HG02642 (cell line): Measurements from ENCODE around the gene MARCHF3.
"Not testable (repeated sequence)": the region's sequence is repeated elsewhere in the genome, so short reads cannot be mapped to it uniquely, and the experiment has no call there.

Source experiments
- ATAC-seq: cut with Tn5 transposase; IDR thresholded peaks from one replicate; pipeline ENCODE4 v1.9.1; 2021; ENCODE audit warnings: mild to moderate bottlenecking; ENCODE audit not compliant: unreplicated experiment, poor library complexity

MARCHF3 gene

DNA sequence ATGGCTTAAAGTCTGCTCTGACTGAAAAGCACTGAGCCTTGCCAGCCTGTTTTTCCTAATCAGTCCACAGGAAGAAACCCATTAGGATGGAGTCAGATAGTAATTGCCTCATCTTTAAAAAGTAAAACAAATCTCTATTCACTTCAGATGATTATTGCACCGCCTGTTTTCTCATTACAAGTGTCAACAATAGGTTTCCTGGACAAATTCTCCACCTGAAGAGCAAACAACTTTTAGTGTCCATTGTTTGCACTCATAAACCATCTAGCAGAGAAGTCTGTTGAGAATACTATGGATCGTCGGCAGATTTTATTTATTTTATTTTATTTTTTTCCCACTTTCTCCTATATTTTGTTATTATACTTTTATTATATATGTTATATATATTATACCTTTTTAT is 22.7 kb upstream of the MARCHF3 start:
- ATAC-seq = no peak

DNA sequence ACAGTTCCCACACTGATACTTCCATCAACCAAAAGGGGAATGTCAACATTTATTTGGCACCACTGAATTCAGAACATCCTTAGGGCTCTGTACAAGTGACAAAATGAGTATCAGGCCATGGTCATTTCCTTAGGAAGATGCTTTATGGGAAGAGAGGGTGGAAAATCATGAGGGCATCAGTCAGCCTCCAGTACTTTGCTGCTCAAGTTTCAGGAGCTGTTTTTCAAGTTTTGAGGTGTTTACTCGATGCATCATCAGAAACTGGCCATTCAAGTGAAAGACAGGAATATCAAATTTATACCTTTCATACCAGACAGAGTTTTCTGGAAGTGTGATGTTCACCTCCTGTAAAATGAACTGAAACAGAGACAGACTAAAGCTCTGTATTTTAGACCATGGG is 21.2 kb upstream of the MARCHF3 start:
- ATAC-seq = no peak

DNA sequence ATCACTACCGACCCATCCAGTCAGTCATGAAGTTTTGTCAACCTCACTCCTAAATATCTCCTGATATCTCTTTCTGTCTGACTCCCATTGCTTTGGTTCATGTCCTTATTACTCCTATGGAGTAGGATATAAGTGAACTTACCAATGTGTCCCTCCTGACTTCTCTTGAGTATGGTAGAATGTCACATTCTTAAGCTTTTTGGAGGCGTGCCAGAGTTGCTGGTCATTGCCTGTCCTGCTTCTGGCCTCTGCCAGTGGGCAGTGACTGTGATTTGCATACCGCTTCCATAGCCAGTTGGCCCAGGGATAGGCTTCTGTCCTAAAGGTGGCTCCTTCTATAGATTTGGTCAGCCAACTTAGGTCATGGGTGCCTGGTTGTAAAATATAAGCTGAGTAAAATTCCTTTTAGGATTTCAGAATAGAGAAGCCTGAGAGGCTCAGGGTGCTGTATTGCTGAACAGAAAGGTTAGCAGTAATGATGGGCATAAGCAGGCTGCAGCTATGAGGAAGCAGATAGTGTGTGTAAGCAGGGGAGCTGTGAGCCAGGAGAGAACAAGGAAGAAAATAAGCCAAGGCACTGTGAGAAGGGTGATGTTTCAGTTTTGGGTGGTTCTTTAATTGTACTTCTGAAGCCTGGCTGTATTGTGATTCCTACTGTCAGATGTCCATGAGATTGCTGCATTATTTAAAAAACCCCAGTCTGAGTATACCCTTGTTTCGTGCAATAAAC is 16.1 kb upstream of the MARCHF3 start:
- no peak for ATAC-seq

DNA sequence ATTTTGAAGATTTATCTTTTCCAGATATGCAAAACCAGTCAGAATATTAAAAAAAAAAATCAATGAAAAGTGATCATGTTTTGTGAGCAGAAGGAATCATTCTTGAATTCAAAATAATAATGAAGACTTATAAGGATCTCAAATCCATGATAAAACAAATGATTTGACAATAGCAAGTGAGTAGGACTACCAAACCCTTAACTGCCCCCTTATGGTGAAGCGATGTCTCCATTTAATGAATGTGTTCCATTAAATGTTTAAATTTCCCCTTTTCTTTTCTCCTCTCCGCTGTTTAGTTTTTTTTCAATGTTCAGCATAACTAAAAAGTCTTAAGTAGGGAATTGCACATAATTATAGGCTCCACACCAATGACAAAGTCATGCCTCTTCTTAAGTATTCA is 12.2 kb upstream of the MARCHF3 start:
- no peak for ATAC-seq

DNA sequence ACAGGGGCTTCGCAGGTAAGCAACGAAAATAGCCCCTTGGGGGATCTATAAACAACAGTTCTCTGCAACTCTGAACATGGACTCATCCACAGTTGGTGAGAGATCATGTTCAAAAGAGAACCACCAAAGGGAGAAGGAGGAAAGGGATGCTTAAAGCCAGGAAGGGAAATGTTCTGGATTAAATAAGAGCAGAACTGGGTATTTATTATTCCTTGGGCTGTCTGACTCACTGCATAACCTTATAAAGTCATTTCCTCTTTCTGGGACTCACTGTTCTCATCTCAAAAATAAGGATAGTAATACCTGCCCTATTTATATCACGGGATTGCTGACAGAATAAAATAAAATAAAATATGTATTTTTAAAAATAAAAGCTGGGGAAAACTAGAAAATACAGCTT is 11.2 kb upstream of the MARCHF3 start:
- ATAC-seq = no peak

DNA sequence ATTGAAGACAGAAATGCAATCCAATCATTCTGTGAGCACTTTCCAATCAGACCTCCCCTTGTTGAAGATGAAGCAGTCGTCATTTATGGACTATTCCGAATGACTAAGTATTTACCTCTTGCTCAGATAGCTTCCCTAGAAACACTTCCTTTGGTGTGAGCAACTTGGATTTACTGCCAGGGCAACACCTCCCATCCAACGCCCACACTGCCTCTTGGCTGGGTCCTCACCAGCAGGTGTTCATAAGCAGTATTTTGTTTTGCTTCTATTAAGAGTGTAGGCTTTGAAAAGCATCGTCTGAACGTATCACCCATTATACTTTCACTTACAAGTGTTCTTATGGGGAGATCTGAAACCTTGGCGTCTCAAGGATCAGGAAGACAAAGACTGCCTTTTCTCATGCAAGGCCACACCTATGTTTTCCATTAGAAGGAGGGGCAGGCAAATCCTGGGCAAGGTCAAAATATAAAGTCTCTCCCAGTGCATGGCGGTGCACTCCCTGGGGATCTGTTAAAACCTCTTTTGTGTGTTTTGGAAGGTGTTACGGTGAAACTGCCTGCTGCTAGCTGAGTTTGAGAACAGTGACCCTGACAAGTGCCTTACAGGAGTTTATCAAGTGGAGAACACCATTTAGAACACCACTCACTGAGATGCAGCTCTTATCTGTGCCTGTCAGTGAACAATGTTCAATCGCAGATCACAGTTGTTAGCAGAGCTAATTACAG is 10.6 kb upstream of the MARCHF3 start:
- no peak for ATAC-seq

DNA sequence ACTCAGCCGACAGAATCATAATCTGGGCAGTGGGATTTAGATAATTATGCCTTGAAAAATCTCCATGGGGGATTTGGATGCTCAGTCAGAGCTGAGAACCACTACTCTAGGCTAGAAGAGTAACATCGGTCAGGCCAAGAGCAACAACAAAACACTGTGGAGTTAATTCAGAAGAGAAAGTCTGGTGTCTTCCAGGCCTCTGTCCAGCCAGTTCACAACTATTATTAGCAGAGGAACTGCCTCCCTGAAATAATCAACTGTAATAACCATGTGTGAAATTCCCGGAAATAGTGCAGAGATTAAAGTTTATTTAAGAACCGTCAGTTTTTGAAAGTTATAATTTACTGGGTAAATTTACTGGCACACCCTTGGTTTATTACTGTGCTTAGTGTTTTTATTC is 8.2 kb upstream of the MARCHF3 start:
- ATAC-seq = no peak

DNA sequence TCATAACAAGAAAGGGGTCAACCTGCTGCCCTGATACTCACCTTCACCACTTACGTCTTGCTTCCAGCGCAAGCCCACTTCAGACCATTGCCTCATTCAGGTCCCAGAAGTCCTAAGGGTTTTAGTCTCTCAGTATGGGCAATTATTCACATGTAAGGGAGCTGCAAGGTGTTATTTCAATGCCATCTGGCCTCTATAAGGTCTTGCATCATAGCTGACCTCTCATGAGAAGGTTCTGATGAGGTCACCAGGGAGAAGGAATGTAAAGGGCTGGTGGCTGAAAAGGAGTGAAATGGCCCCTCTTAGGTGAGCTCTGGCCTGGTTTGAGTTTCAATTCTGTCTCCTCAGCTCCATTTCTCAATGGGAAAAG is 1.5 kb upstream of the MARCHF3 start:
- ATAC-seq = no peak

DNA sequence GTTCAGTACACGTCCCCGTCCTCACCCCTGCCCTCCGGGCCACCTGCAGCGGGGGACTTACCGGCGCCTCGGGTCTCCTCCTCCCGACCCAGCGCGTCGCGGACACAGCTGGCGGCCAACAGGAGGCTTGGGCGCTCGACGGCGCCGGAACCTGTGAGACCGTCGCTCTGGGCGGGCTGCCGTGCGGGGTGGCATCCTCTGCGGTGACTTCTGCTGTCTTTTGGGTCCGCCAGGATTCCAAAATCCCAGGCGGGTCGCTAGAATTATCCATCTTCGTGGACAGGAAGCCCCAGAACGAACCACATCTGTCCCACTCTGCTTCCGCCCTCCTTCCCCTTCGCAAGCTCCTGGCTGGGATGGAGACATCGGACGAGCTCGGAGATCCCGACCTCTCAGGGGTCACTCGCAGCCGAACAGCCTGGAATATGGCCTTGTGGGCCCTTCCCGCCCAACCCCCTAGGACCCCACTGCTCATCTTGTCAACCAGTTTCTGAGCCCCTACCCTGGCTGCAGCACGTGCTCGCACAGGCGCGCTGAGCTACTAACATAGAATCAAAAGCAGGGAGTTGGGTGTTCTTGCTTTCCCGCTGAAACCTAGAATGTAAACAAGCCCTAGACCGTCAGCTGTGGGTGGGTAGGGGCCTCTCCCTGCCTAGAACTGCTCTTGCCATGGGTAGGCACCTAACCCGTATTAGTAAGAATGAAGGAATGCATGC is 947 bp upstream of the MARCHF3 start:
- ATAC-seq = peak; percentile 22

DNA sequence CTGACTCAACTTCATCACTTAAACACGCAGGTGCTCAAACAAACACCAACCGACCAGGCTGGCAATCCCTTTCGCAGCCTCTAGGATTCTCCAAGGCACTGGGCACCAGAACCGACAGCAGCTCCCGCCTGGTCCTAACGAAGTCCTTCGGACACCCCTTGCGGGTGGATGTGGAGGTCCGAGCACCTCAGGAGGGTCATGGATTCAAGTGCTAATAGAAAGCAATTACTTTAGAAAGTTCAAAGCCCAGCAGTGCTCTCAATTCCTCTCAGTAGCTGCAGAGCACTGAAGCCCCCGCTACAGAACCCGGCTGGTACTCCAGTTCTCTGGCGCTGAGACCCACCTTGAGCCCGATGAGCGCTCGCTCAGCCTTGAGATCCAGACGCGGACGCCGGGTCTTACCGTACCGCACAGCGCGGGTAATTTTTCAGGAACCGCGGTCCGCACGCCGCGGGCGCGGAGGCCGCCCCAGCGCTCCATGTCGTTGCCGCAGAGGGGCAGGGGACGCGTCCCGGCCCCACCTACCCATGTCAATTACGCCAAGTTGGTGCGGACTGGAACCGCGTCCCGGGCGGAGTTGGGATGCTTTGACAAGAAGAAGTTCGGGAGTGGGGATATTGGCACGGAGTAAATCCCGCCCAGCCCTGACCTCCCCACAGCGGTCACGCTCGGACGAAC is 638 bp downstream of the MARCHF3 start:
- ATAC-seq = peak; percentile 17

DNA sequence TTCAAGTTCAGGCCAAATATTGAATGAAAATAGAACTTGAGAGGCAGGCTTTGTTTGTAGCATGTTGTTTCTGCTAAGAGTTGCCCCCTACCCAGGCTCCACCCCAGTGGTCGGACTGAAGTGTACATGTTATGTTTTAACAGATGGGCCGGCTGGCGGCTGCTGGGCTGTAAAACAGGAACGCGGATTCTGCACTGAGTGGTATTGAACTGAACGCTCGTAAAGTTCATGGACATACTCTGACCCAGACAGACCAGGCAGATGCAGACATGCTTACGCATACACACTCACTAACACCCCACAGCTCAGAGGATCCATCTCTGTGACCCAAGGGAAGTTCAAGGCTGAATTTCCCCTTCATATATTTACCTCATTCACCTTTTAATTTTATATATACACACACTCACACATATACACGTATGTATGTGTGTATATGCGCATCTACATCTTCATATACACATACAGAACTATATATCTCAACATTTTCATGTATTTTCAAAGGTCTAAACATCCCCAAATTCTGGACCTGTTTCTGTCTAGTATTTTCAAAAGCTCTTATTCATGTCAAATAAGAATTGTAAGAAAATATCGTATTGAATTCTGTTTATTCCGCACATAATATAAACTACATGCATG is 1.4 kb downstream of the MARCHF3 start:
- no peak for ATAC-seq

DNA sequence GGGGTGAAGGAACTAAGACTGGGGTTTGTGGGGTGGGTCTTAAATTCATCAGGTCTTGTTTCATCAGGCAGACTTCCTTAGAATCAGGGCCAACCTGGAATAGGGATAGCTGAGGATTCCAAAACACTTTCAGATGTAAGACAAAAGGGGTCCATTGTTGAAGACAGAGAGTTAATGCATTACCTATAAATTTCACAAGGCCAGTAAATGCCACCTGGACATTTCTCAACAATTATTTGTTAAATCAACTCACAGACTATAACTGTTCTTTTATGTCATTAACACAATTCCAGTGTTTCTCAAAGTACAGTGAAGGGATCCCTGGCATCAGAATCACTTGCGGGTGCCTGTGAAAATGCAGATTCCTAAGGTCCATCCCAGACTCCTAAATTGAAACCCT is 2.8 kb downstream of the MARCHF3 start:
- no peak for ATAC-seq

DNA sequence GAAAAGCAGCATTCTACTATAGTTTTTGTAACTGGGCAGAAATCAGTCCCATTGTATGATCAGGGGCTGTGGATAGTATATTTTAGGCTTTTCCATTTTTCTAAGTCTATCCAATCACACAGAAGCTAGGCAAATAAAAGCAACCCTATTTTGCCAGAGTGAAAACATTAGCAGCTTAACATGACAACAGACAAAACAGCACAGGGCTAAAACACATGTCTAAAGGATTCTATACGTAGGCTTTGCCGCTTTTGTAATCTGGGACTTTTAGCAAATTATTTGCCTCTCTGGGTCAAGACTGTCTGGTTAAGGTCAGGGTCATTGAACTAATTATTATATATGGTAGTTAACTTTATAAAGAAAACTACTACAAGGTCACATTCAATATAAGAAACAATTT is 4.2 kb downstream of the MARCHF3 start:
- no peak for ATAC-seq

DNA sequence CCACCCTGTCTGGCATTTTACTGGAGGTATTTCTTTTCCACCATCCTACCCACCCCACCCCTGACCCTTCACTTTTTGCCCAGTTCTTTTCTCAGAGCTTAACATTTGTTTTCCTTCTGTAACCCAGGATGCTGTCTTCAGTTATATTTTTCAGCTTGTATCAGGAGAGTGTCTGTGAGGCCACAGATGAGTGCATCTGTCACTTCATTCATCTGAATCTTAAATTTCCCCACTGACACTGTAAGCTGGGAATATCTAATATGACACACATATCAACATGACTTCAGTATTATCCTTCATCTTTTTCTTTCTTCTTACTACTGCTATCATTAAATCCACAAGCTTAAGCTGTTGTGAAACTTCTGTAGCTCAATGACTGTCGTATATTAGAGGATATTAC is 4.9 kb downstream of the MARCHF3 start:
- no peak for ATAC-seq

DNA sequence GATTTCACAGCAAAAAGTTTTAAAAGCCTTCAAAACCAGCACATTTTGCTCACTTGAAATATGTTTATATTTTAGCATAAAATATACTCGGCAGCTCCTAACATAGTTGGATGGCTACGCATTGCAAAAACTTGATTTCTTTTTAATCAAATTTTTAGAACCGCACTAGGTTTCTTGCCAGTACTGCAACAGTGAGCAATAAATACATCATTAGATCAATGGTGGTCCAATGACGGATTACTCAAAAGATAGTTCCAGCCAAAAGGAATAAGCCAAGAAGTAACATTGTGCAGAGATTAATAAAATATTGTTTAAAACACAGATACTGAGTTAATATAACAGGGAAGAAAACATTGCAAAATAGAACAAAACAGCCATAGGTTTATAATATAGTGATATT is 5.5 kb downstream of the MARCHF3 start:
- no peak for ATAC-seq

DNA sequence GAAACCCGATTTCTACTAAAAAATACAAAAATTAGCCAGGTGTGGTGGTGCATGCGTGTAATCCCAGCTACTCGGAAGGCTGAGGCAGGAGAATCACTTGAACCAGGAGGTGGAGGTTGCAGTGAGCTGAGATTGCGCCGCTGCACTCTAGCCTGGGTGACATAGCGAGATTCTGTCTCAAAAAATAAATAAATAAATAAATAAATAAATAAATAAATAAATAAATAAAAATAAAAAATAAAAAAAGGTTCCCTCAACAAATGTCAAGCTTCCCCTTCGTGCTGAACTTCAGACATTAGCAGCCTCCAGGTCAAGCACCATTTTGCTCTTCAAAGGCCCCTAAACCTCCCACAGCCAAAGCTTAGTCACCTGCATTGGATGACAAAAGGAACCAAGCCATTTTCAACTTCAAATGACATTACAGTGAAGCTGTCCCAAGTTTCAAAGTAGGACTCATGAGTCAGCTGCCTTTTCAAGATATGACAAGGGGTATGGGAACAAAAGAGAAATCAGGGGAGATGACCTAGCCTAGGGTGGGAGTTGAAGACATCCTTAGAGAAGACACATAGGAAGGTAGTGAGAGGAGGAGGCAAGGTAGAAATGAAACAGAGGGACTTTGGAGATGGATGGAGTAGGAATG is 6.7 kb downstream of the MARCHF3 start:
- not testable (repeated sequence) for ATAC-seq

DNA sequence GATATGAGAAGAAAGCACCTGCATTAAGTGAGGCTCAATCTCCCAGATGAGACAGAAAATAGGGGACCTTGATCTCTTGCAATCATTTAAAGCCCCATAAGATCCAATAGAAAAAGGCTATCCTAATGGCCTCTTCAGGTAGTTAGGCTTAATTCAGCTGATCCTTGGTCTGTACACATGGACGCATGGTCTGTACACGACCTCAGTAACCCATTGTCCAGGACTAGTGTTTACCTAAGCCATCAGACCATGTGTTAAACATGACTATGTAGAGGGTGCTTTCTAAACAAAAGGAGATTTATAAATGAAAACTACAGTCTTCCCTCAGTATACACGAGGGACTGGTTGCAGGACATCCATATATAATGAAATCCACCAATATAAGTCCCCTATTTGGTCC is 7.5 kb downstream of the MARCHF3 start:
- no peak for ATAC-seq

DNA sequence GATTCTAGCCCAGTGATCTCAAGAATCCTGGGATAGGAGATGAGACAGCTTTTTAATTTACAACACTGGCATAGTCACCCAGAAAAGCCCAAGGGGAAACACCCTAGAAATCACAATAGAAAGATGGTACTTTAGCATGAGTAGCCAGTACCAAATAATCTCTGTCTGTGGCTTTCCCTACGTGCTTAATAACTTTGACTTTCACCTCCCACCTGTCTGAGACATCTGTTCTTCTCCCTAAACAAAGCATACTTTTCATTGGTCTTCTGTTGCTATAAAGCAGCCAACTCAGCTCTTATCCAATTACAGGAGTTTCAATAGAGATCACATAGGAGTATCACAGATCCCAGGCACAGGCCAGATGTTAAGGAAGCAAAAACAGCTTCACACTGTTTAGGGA is 10.4 kb downstream of the MARCHF3 start:
- peak; percentile 54 for ATAC-seq

DNA sequence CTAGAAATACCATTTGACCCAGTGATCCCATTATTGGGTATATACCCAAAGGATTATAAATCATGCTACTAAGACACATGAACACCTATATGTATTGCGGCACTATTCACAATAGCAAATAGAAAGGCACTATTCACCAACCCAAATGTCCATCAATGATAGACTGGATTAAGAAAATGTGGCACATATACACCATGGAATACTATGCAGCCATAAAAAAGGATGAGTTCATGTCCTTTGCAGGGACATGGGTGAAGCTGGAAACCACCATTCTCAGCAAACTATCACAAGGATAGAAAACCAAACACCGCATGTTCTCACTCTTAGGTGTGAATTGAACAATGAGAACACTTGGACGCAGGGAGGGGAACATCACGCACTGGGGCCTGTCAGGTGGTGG is 13.6 kb downstream of the MARCHF3 start:
- ATAC-seq = not testable (repeated sequence)

DNA sequence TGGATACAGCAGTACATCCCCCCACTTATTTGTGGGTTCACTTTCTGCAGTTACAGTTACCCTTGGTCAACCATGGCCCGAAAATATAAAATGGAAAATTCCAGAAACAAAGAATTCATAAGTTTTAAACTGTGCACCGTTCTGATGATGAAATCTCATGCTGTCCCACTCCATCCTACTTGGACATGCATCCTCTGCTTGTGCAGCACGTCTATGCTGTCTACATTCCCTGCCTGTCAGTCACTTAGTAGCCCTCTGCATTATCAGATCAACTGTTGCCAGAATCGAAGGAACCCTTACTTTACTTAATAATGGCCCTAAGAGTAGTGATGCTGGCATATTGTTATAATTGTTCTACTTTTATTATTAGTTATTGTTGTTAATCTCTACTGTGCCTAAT is 14.6 kb downstream of the MARCHF3 start:
- no peak for ATAC-seq
